WTC11 (cell line): ENCODE data around the gene WSB1.

ENCODE experiments used
- CTCF ChIP-seq: fragments of 200-600 bp; IDR thresholded peaks from 2 replicates; pipeline ENCODE4 v1.8.0; 2022; ENCODE audit warnings: antibody characterized with exemption
- FOXJ3 ChIP-seq: sonication (generic); formaldehyde crosslinking; IDR thresholded peaks from 2 replicates; pipeline ENCODE4 v1.9.0; 2021; ENCODE audit warnings: missing genetic modification reagents, mild to moderate bottlenecking, borderline replicate concordance
- ZNF232 ChIP-seq: sonication (generic); formaldehyde crosslinking; IDR thresholded peaks from 2 replicates; pipeline ENCODE4 v1.8.0; 2022; ENCODE audit warnings: mild to moderate bottlenecking, missing genetic modification reagents

GRCh38 chr17:27257031-27257357, 36.9 kb upstream of the WSB1 start:
- no peak for TF ChIP-seq CTCF
- no peak for TF ChIP-seq FOXJ3 (CRISPR knock-in tag)
- no peak for TF ChIP-seq ZNF232 (CRISPR knock-in tag)
